T-helper 2 cell (primary cell): ENCODE measurements around the gene TOR1B.
A peak's percentile ranks its signal among the peaks of the same experiment; 100 is the strongest.

Source experiments
- DNase-seq, 5 experiments: peaks; one replicate each; pipeline versions ENCODE4 v3.0.0 to v3.0.0-alpha.2; 2012 to 2022

TOR1B gene

GRCh38 chr9:129845373-129845772, 42.4 kb downstream of the TOR1B start:
- no peak for DNase-seq

- DNase-seq = no peak
Measured at GRCh38 chr9:129848712-129849441, 45.9 kb downstream of the TOR1B start.

GRCh38 chr9:129849901-129850300, 46.9 kb downstream of the TOR1B start:
- no peak for DNase-seq

- DNase-seq = no peak
Measured at GRCh38 chr9:129850821-129851550, 48.0 kb downstream of the TOR1B start.

- no peak for DNase-seq
Measured at GRCh38 chr9:129851821-129852220, 48.8 kb downstream of the TOR1B start.

GRCh38 chr9:129852579-129852978, 49.6 kb downstream of the TOR1B start:
- no peak for DNase-seq

GRCh38 chr9:129853614-129854013, 50.6 kb downstream of the TOR1B start:
- DNase-seq = no peak

- peak in 2 of 5 experiments; percentile 52 to 61 for DNase-seq
Measured at GRCh38 chr9:129854588-129855110, 51.7 kb downstream of the TOR1B start.

GRCh38 chr9:129857207-129857606, 54.2 kb downstream of the TOR1B start:
- peak in 1 of 5 experiments; percentile 64 for DNase-seq

GRCh38 chr9:129858167-129858962, 55.4 kb downstream of the TOR1B start:
- no peak for DNase-seq
